HG02798 (cell line): ENCODE measurements around the gene RGMB.
"Not testable (repeated sequence)": the region's sequence is repeated elsewhere in the genome, so short reads cannot be mapped to it uniquely, and the experiment has no call there.

Experiments used
- ATAC-seq: cut with Tn5 transposase; IDR thresholded peaks from one replicate; pipeline ENCODE4 v1.9.1; 2021; ENCODE audit warnings: mild to moderate bottlenecking; ENCODE audit not compliant: unreplicated experiment, poor library complexity

The RGMB gene

GRCh38 chr5:98773464-98774191, at the start of gene RGMB:
Gene RGMB, plus strand, starts transcription at chr5:98773663. Its CDS starts 408 bp downstream, at chr5:98774071.
- peak; percentile 91 for ATAC-seq

GRCh38 chr5:98726258-98726657, 47.2 kb upstream of the RGMB start:
- no peak for ATAC-seq

GRCh38 chr5:98727686-98728085, 45.8 kb upstream of the RGMB start:
- no peak for ATAC-seq

- no peak for ATAC-seq
Measured at GRCh38 chr5:98734646-98735045, 38.8 kb upstream of the RGMB start.

- no peak for ATAC-seq
Measured at GRCh38 chr5:98735806-98736507, 37.5 kb upstream of the RGMB start.

GRCh38 chr5:98736753-98737152, 36.7 kb upstream of the RGMB start:
- ATAC-seq, result no peak

- ATAC-seq, result not testable (repeated sequence)
Measured at GRCh38 chr5:98737441-98737840, 36.0 kb upstream of the RGMB start.

- not testable (repeated sequence) for ATAC-seq
Measured at GRCh38 chr5:98738481-98739149, 34.8 kb upstream of the RGMB start.

GRCh38 chr5:98741926-98742325, 31.5 kb upstream of the RGMB start:
- ATAC-seq, result no peak

GRCh38 chr5:98742396-98743073, 30.9 kb upstream of the RGMB start:
- ATAC-seq, result no peak

GRCh38 chr5:98748259-98748658, 25.2 kb upstream of the RGMB start:
- not testable (repeated sequence) for ATAC-seq

- ATAC-seq, result no peak
Measured at GRCh38 chr5:98749046-98749445, 24.4 kb upstream of the RGMB start.

- ATAC-seq, result peak; percentile 88
Measured at GRCh38 chr5:98750693-98751092, 22.8 kb upstream of the RGMB start.

GRCh38 chr5:98752331-98752730, 21.1 kb upstream of the RGMB start:
- not testable (repeated sequence) for ATAC-seq

GRCh38 chr5:98752801-98753200, 20.7 kb upstream of the RGMB start:
- not testable (repeated sequence) for ATAC-seq

- no peak for ATAC-seq
Measured at GRCh38 chr5:98753507-98753906, 20.0 kb upstream of the RGMB start.

GRCh38 chr5:98755406-98755805, 18.1 kb upstream of the RGMB start:
- no peak for ATAC-seq

- no peak for ATAC-seq
Measured at GRCh38 chr5:98757978-98758377, 15.5 kb upstream of the RGMB start.

- ATAC-seq, result no peak
Measured at GRCh38 chr5:98763001-98763630, 10.3 kb upstream of the RGMB start.

GRCh38 chr5:98765815-98766214, 7.6 kb upstream of the RGMB start:
- no peak for ATAC-seq
